CD4-positive, alpha-beta T cell treated with Interleukin-4 for 4 hours (primary cell): ENCODE data around the gene PDGFA.

Experiments used
- DNase-seq: peaks from one replicate; pipeline ENCODE4 v3.0.0-alpha.2; 2020

The PDGFA gene

DNA sequence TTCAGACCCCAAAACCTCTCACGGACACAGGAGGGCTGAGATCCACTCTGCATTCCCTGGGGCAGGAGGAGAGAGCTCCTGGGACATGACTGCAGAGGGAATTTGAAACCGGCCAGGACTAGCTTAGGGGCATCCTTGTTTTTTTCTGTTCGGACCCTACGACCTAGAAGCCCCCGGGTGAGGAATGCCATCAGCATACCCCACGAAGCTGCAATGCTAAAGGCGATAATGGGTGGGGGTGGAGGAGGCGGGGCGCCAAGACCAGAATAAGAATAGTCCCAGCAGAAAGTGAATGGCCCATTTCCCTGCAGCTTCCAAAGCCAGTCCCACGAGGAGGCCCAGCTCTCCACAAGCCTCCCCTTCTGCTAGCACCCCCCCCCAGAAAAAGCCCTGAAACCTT is 4.0 kb downstream of the PDGFA start:
- no peak for DNase-seq

DNA sequence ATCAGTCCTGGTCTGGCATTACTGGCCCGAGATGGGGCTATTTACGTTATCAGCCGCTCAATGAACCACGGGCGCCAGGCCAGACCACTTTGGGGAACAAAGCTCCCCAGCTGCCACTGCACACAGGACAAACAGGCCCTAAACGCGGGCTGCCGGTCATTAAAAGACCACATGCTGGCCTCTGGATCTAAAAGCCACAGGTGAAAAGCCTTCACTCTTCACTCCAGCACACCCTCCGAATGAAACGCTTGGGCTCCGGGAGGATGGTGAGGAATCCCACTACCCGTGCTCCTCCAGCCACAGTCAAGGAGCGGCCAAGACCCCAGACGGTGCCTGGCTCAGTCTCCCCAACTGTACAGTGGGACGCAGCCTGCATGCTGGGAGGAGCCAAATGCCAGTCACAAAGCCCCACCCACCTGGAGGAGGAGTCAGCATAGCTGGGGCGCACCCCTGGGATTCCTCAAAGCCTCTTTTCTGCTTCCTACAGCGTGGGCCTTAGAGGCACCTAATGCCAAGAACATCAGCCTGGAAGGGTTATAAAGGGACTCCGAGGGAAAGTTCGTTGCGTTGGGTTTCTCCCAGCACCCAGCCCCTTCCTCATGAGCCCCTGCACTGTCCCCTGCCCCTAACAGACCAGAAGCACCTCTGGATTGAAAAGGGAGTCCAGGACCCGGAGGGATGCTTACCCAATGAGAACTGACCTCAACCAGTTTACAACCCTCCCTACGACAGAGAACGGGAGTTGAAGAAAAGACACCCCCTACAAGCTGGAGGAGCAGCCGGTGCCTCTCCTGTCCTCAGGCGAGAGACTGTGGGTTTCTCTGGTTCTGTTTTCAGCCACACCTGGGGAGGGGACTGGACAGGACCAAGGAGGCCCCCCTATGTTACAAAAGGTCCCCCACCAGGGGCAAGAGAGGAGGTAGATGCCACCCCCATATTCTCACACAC is 4.7 kb downstream of the PDGFA start:
- DNase-seq = no peak

- no peak for DNase-seq
Measured at GRCh38 chr7:514242-514641, 5.4 kb downstream of the PDGFA start.

DNA sequence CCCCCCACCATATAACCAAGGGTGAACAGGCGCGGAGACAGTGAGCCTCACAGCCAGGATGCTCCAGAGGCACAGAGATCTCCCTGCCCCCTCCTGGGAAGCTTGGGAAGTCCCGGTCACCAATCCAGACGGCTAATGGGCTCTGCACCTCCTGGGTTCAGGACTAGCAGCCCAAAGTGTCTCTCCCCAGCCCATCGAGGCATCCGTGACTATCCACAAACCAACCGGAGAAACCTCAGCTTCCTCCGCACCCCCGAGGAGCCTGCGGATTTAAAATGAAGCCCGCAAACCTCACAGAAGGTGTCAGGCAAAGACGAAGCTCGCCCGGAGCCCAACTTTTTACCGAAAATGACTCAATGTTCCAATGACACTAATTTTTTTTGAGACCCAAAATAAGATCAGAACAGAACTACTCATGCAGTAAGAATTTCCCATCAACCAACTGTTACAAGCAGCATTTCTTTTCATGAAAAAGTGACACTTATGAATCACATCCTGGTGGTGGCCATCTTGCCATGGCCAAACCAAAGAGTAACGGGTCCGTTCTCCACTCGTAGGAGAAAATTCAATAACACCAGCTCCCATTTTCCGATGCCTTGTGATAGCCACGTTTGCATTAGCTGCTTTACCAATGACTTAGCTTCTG is 6.0 kb downstream of the PDGFA start:
- DNase-seq = peak; percentile 8

GRCh38 chr7:512541-513311 is 6.9 kb downstream of the PDGFA start:
- no peak for DNase-seq

- no peak for DNase-seq
Measured at GRCh38 chr7:512146-512510, 7.5 kb downstream of the PDGFA start.

DNA sequence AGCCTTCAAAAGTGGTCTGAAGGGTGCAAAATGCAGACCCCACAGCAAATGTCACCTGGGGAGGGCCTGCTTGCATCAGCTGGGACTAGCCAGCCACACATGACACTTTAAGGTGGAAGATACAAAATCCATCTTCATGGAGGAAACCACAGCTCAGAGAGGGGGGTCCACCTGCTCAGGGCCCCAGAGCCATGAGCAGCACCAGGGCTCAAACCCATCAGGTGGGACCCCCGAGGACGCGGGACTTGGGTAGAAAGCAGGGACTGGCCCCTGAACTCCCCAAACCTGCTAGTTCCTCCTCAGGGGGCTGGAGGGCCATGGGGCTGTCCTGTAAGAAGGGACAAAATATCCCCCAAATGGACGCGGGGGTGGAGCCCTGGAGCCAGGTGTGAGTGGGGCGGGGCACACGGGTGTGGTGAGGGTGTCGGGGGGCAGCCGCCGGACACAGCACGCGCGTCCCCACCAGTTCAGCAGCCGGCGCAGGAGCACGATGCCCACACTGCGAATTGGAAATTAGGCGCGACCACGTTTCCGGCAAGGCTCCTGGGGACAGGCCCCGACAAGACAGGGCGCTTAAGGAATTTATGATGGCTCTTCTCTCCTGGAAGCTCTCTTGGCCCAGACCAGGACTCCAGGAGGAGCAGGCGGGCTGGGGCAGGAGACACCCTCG is 8.0 kb downstream of the PDGFA start:
- DNase-seq = no peak

- no peak for DNase-seq
Measured at GRCh38 chr7:510782-511281, 8.8 kb downstream of the PDGFA start.

GRCh38 chr7:510131-510481 is 9.5 kb downstream of the PDGFA start:
- DNase-seq = no peak

GRCh38 chr7:509426-510130 is 10.1 kb downstream of the PDGFA start:
- DNase-seq = no peak

GRCh38 chr7:508461-509170 is 11.0 kb downstream of the PDGFA start:
- DNase-seq = no peak

DNA sequence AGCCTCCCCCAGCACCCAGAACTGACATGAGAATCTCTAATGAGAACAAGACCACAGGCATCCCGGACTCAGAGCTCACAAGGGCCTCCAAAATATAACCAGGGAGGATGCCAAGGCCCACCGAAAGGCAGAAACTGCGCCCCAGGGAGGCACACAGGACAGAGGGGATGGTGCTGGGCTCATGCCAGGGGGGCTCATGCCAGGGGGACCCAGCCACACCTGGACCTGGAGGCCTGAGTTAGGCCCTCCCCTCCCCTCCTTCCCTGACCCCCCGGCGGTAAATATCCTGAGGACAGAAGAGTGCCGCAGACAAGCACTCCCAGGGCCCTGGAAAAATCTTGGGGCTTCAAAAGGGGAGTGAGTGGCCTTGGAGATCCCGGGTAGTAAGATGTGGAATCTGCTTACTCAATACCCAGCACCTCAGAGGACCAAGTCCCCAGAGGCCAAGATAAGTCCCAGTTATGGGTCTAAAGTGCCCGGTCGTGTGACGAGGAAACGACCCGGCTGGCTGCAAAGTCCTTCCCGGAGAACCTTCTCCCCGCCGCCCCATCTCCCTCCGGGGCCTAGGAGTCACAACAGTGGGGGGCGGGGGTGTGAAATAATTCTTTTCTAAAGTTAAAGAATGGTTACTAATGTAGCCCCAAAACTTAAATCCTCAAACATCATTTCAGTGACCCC is 11.9 kb downstream of the PDGFA start:
- DNase-seq = no peak

DNA sequence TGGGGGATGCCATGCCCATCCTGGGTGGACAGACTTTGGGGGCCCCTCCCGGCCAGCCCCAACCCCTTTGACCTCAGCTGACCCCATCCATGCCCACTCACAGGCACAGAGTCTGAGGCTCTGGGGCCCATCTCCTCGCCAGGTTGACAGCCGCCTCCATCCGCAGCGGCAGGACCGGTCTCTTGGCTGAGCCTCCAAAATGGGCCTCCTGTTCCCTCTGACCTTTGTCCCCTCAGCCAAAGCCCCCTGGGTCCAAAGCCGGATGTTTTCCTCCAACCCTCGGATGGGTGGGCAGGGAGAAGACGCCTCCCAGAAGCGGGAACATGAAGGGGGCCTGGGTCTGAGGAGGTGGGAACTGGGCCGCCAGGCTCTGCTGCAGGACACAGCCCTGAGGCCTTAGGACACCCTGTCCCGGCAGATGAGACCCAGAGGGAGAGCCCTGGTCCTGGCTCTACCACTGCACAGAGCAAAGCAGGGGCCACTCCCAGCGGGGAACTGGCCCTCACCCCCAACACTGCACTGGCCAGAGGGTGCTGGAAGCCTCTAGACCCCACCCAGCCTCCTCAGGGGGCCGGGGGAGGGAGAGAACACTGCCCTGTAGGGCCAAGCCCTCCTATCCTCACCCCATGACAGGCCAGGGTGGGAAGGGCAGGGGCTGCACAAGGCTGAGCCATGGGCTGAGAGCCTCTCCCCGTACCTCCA is 12.6 kb downstream of the PDGFA start:
- no peak for DNase-seq

- no peak for DNase-seq
Measured at GRCh38 chr7:506391-506831, 13.2 kb downstream of the PDGFA start.

GRCh38 chr7:505171-505570 is 14.5 kb downstream of the PDGFA start:
- no peak for DNase-seq

- DNase-seq = no peak
Measured at GRCh38 chr7:504221-505111, 15.2 kb downstream of the PDGFA start.

GRCh38 chr7:503575-504111 is 16.0 kb downstream of the PDGFA start:
- no peak for DNase-seq

GRCh38 chr7:502296-502695 is 17.4 kb downstream of the PDGFA start:
- no peak for DNase-seq

GRCh38 chr7:501526-501925 is 18.1 kb downstream of the PDGFA start:
- DNase-seq = no peak
